ENCODE measurements around the gene TBC1D2B. TPM values are rescaled to one million over a fixed set of nuclear protein-coding genes. Genes with fewer than 3 reads are reported as not detected.
"Not testable (repeated sequence)": the region's sequence is repeated elsewhere in the genome, so short reads cannot be mapped to it uniquely, and the experiment has no call there.

Gene TBC1D2B
- total RNA-seq, 1 experiment from 2014 or later = 50.0 TPM

GRCh38 chr15:77998592-77998991, 78.9 kb downstream of the TBC1D2B start:
- Mint-ChIP-seq H3K27me3 (ENCODE audit: unreplicated experiment) (no peaks in the 10 kb centered on the region), H3K4me1 (ENCODE audit: low read depth, unreplicated experiment) (peaks cover 9% of the 10 kb centered on the region), H3K27ac (ENCODE audit: unreplicated experiment) (no peak overlapping the region), H3K36me3 (ENCODE audit: insufficient read depth, unreplicated experiment) (peaks cover 24% of the 10 kb centered on the region), H3K4me3 (ENCODE audit: low read depth, unreplicated experiment) (no peak overlapping the region), H3K9me3 (ENCODE audit: low read depth, unreplicated experiment) (no peaks in the 10 kb centered on the region)
- DNase-seq = no peak
- no peak for TF ChIP-seq CTCF (IDR thresholded peaks at IDR 0.05; ENCODE audit: unreplicated experiment)
- CTCF ChIA-PET = no interaction called here
- no TSS peak for BruUV-seq (replicated peaks)
- intact Hi-C loops (cut with micrococcal nuclease; ENCODE audit: unreplicated experiment) = no loop called here

- H3K27me3 Mint-ChIP-seq (ENCODE audit: unreplicated experiment); intact Hi-C loops (cut with micrococcal nuclease; ENCODE audit: unreplicated experiment); BruUV-seq (replicated peaks): not testable (repeated sequence)
Measured at GRCh38 chr15:77997761-77998554, 79.6 kb downstream of the TBC1D2B start.

GRCh38 chr15:77997221-77997620, 80.3 kb downstream of the TBC1D2B start:
- H3K27ac Mint-ChIP-seq (ENCODE audit: unreplicated experiment); CTCF ChIA-PET; H3K9me3 Mint-ChIP-seq (ENCODE audit: low read depth, unreplicated experiment); H3K27me3 Mint-ChIP-seq (ENCODE audit: unreplicated experiment); H3K4me3 Mint-ChIP-seq (ENCODE audit: low read depth, unreplicated experiment); DNase-seq; intact Hi-C loops (cut with micrococcal nuclease; ENCODE audit: unreplicated experiment); BruUV-seq (replicated peaks): not testable (repeated sequence)
- Mint-ChIP-seq H3K36me3 (ENCODE audit: insufficient read depth, unreplicated experiment) (peaks cover 31% of the 10 kb centered on the region), H3K4me1 (ENCODE audit: low read depth, unreplicated experiment) (peaks cover 18% of the 10 kb centered on the region)

More at GRCh38 chr15:77997761-77998554, 79.6 kb downstream of the TBC1D2B start:
- H3K4me1 Mint-ChIP-seq (ENCODE audit: low read depth, unreplicated experiment) = peaks cover 16% of the 10 kb centered on the region
- CTCF ChIA-PET; DNase-seq; H3K27ac Mint-ChIP-seq (ENCODE audit: unreplicated experiment); H3K4me3 Mint-ChIP-seq (ENCODE audit: low read depth, unreplicated experiment); H3K9me3 Mint-ChIP-seq (ENCODE audit: low read depth, unreplicated experiment): not testable (repeated sequence)
- H3K36me3 Mint-ChIP-seq (ENCODE audit: insufficient read depth, unreplicated experiment) = peaks cover 28% of the 10 kb centered on the region

GRCh38 chr15:77996713-77997171, 80.8 kb downstream of the TBC1D2B start:
- DNase-seq; intact Hi-C loops (cut with micrococcal nuclease; ENCODE audit: unreplicated experiment); H3K9me3 Mint-ChIP-seq (ENCODE audit: low read depth, unreplicated experiment); CTCF ChIA-PET; BruUV-seq (replicated peaks); H3K27ac Mint-ChIP-seq (ENCODE audit: unreplicated experiment); H3K4me3 Mint-ChIP-seq (ENCODE audit: low read depth, unreplicated experiment); H3K27me3 Mint-ChIP-seq (ENCODE audit: unreplicated experiment): not testable (repeated sequence)
- Mint-ChIP-seq H3K36me3 (ENCODE audit: insufficient read depth, unreplicated experiment) (peaks cover 34% of the 10 kb centered on the region), H3K4me1 (ENCODE audit: low read depth, unreplicated experiment) (peaks cover 20% of the 10 kb centered on the region)

GRCh38 chr15:77996226-77996625, 81.3 kb downstream of the TBC1D2B start:
- CTCF ChIA-PET; DNase-seq; BruUV-seq (replicated peaks); intact Hi-C loops (cut with micrococcal nuclease; ENCODE audit: unreplicated experiment); H3K27me3 Mint-ChIP-seq (ENCODE audit: unreplicated experiment); H3K9me3 Mint-ChIP-seq (ENCODE audit: low read depth, unreplicated experiment); H3K4me3 Mint-ChIP-seq (ENCODE audit: low read depth, unreplicated experiment); H3K27ac Mint-ChIP-seq (ENCODE audit: unreplicated experiment): not testable (repeated sequence)
- H3K4me1 Mint-ChIP-seq (ENCODE audit: low read depth, unreplicated experiment) = peaks cover 25% of the 10 kb centered on the region
- peaks cover 39% of the 10 kb centered on the region for H3K36me3 Mint-ChIP-seq (ENCODE audit: insufficient read depth, unreplicated experiment)

GRCh38 chr15:77995537-77995918, 82.0 kb downstream of the TBC1D2B start:
- H3K27ac Mint-ChIP-seq (ENCODE audit: unreplicated experiment); H3K4me3 Mint-ChIP-seq (ENCODE audit: low read depth, unreplicated experiment); BruUV-seq (replicated peaks): not testable (repeated sequence)

GRCh38 chr15:77994893-77995536, 82.5 kb downstream of the TBC1D2B start:
- peaks cover 45% of the 10 kb centered on the region for H3K36me3 Mint-ChIP-seq (ENCODE audit: insufficient read depth, unreplicated experiment)
- BruUV-seq (replicated peaks); DNase-seq; intact Hi-C loops (cut with micrococcal nuclease; ENCODE audit: unreplicated experiment); H3K27me3 Mint-ChIP-seq (ENCODE audit: unreplicated experiment); H3K9me3 Mint-ChIP-seq (ENCODE audit: low read depth, unreplicated experiment); H3K4me3 Mint-ChIP-seq (ENCODE audit: low read depth, unreplicated experiment): not testable (repeated sequence)
- CTCF ChIA-PET = interaction anchor here (0.5 to 1.7 kb wide), 4 partner anchors 17 to 201 kb away, joined by 3 to 11 read pairs (median 4); no protein-coding TSS in a partner anchor
- peaks cover 30% of the 10 kb centered on the region for H3K4me1 Mint-ChIP-seq (ENCODE audit: low read depth, unreplicated experiment)
- peak overlapping the region; percentile 55 for H3K27ac Mint-ChIP-seq (ENCODE audit: unreplicated experiment)

More at GRCh38 chr15:77995537-77995918, 82.0 kb downstream of the TBC1D2B start:
- H3K4me1 Mint-ChIP-seq (ENCODE audit: low read depth, unreplicated experiment) = peaks cover 30% of the 10 kb centered on the region
- CTCF ChIA-PET = interaction anchor here (0.5 kb wide), 1 partner anchor 16 kb away, joined by 5 read pairs; no protein-coding TSS in a partner anchor
- DNase-seq; intact Hi-C loops (cut with micrococcal nuclease; ENCODE audit: unreplicated experiment); H3K27me3 Mint-ChIP-seq (ENCODE audit: unreplicated experiment); H3K9me3 Mint-ChIP-seq (ENCODE audit: low read depth, unreplicated experiment): not testable (repeated sequence)
- H3K36me3 Mint-ChIP-seq (ENCODE audit: insufficient read depth, unreplicated experiment) = peaks cover 45% of the 10 kb centered on the region

- CTCF ChIA-PET = interaction anchor here (0.9 to 1.7 kb wide), 5 partner anchors 14 to 202 kb away, joined by 3 to 11 read pairs (median 4); no protein-coding TSS in a partner anchor
- H3K36me3 Mint-ChIP-seq (ENCODE audit: insufficient read depth, unreplicated experiment) = peaks cover 45% of the 10 kb centered on the region
- BruUV-seq (replicated peaks) = not testable (repeated sequence)
Measured at GRCh38 chr15:77993970-77994693, 83.4 kb downstream of the TBC1D2B start.

More at GRCh38 chr15:77993970-77994693, 83.4 kb downstream of the TBC1D2B start:
- peak overlapping the region; percentile 54 for H3K4me3 Mint-ChIP-seq (ENCODE audit: low read depth, unreplicated experiment)
- H3K27me3 Mint-ChIP-seq (ENCODE audit: unreplicated experiment); H3K9me3 Mint-ChIP-seq (ENCODE audit: low read depth, unreplicated experiment); intact Hi-C loops (cut with micrococcal nuclease; ENCODE audit: unreplicated experiment): not testable (repeated sequence)
- peak; percentile 84 for DNase-seq
- H3K4me1 Mint-ChIP-seq (ENCODE audit: low read depth, unreplicated experiment) = peaks cover 30% of the 10 kb centered on the region
- peak overlapping the region; percentile 55 for H3K27ac Mint-ChIP-seq (ENCODE audit: unreplicated experiment)
